NCI-H2227 (cell line): ENCODE measurements around the gene DACH1.

Source experiments
- DNase-seq: peaks from one replicate; lab custom pipeline; 2025; ENCODE audit not compliant: unreplicated experiment; lab: John Stamatoyannopoulos, UW

DACH1 gene

GRCh38 chr13:71632206-71632605 is 234.8 kb downstream of the DACH1 start:
- no peak for DNase-seq

- DNase-seq: no peak
Observed at GRCh38 chr13:71629167-71629566, 237.8 kb downstream of the DACH1 start.

- no peak for DNase-seq
Observed at GRCh38 chr13:71626421-71627117, 240.4 kb downstream of the DACH1 start.

DNA sequence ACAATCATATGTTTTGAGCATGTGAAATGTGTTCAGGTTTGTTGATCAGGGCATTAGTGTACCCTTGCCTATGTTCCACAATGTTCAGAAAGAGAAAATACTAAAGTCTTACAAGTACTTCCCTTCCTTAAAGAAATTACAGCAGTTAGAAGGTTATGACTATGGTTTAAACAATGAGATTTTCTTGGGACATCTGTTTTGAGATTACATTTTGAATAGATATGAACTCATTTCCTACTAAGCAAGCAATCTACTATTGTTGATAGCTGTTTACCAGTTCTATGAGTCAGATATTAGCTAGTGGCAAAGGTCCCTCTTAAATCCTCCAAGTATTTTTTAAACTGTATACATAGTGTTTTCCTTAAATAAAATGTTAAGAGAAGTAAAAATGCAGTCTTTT is 241.3 kb downstream of the DACH1 start:
- DNase-seq: no peak

DNA sequence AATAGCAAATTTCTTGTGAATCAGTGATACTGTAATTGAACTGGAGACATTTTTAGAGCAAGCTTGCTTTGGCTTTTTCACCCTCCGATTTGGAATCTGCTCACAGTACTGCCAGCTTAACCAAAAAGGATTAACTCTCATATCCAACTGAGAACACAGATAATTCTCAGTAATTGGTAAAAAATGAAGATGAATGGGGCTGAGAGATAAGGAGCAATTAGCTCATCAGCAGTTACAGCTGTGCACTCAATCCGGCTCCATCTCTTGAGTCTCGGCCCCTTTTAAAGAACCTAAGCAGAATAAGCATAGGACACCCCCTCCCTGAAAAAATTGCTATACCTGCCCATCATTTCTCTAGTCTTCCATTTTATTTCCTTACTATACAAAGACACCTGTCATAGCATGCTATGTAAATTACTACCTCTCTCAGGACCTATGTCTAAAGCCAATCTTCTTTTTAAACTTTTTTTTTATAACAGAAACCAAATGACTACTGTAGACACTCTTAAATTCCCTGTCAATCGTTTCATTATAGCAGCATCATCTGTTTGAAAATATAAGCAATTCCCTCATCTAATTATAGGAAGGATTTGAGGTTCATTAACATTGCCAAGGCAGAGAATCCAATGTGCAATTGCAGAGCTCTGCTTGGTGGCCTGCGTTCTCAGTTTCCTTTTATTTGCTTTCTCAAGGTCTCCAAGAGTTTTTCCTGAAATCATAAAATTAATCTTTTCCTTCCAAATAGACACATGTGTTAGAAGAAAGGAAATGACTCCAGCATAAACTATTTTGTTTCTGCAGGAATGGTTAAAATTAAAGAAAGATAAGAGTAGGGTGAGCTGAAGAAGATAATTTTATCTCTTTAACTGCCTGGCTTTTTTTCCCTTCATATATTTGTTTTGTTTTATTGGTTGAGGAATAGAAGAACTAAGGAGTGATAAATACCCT is 242.1 kb downstream of the DACH1 start:
- peak; percentile 13 for DNase-seq

DNA sequence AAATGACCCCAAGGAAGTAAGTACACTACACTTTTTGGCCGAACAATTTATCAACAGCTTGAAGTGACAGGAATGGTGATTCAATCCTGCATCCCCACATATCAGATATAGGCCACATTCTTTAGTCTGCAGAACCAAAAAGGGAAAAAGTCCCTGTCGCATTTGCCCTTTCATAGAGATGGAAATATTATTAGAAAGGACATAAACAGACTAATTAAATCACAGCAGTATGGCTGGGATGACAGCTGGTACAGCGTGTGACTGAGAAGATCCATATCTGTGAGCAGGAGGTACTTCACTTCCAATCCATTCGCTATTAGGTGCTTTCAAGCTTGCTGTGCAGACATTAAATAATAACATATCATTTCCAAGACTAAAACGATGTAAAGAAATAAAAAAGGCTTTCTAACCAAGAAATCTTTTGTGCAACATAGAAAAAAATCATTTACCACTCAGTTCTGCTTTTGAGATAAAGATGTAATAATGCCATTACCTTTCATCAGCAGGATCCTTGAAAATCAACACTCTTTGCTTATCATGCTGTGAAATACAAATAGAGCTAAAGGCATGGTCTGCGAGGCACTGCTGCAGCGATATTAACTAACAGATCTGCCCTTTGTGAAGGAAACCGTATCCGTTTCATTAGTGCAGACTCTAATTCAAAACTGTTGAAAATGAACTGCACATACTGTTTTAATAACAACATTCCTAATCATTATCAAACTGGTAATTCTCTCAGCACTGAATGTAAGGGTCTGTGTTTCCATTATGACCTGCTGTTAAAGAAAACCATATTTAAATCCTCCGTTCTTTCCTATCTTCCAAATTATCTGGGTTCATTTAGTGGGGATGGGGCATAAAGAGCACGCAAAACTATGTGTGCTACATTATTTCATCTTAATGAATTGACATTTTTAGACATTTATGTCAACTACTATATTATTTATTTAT is 245.6 kb downstream of the DACH1 start:
- DNase-seq: peak; percentile 86

DNA sequence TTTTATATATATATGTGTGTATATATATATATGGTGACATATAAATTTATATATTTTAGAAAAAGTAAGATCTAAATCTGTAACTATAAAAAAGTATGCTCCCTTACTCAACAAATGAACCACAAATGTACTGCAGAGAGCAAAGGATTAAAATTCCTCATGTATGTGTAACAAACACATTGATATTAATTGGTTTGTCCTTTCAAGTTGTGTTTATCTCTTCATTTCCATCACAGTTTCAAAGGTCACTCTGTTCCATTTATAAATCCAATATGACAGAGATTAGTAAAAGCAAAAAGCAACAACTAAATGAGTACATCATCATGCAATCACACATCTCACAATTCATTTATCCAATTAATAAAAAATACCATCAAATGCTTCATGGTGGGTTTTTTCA is 247.9 kb downstream of the DACH1 start:
- no peak for DNase-seq

GRCh38 chr13:71618159-71618558 is 248.8 kb downstream of the DACH1 start:
- no peak for DNase-seq

DNA sequence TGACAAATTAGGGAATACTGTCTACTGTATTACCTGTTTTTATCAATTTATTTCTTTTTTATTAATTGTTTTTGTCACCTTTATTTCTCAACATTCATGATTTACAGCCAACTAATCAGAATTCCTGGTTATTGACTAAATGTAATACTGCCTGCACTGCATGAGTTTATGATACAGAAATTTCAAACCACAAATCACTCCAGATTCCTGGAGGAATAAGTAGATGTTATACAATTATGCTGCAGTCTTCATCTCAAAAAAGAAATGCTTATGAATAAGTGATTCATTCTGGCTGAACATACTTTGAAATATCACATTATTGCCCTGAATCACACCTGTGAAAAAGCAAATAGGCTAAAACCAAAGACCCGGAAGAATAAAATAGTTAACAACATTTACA is 249.7 kb downstream of the DACH1 start:
- no peak for DNase-seq

GRCh38 chr13:71613066-71613745 is 253.8 kb downstream of the DACH1 start:
- DNase-seq: no peak

DNA sequence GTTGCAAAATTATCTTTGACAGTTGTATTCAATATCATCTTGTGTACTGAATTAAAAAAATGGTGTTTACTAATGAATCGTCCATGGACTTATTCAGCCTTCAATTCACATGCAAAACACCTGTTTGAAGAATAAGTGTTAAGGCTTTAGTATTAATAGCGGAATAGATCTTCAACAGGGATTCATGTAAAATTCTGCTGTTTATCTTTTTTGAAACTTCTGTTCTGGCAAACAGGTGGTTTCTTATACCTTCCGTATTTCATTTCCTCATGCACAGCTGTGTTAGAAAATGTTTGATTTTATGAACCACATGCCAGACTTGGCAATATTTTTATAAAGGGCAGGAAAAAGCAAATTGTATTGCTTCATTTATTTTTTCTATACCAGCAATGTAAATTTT is 255.7 kb downstream of the DACH1 start:
- DNase-seq: no peak

- DNase-seq: no peak
Observed at GRCh38 chr13:71610876-71611275, 256.1 kb downstream of the DACH1 start.

DNA sequence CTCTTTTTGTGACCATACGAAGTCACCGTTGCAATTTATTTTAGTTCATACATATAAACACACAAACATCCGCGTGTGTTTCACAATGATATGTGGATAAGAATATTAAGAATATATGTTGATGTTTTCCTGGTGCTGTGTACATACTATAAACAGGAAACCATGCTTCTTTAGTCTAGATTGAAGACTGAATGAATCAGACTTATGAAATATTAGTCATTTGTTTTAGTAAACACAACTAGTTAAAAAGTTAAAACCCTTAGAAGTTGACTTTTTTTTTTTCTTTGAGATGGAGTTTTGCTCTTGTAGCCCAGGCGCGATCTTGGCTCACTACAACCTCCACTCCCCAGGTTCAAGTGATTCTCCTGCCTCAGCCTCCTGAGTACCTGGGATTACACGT is 257.7 kb downstream of the DACH1 start:
- DNase-seq: no peak

DNA sequence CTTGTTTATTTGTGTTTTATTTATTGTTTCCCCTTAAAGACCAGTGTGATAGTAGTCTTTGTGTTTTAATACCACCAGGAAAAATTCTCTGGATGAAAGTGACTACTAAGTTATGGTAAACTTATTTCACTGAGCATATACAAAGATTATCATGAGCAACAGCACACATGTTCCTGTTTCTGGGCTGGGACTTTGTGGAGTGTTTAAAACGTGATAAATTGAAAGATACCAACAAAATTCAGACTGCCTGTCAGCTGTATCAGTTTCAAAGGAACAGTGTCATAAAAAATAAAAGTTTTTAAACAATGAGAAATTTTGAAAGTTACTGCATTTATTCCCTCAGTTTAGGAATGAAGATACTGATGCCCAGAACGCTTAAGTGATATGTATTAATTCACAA is 259.4 kb downstream of the DACH1 start:
- no peak for DNase-seq

- DNase-seq: no peak
Observed at GRCh38 chr13:71606818-71607217, 260.2 kb downstream of the DACH1 start.

GRCh38 chr13:71605744-71606143 is 261.3 kb downstream of the DACH1 start:
- DNase-seq: no peak

- no peak for DNase-seq
Observed at GRCh38 chr13:71603255-71603654, 263.7 kb downstream of the DACH1 start.

- peak; percentile 36 for DNase-seq
Observed at GRCh38 chr13:71602344-71602743, 264.7 kb downstream of the DACH1 start.

DNA sequence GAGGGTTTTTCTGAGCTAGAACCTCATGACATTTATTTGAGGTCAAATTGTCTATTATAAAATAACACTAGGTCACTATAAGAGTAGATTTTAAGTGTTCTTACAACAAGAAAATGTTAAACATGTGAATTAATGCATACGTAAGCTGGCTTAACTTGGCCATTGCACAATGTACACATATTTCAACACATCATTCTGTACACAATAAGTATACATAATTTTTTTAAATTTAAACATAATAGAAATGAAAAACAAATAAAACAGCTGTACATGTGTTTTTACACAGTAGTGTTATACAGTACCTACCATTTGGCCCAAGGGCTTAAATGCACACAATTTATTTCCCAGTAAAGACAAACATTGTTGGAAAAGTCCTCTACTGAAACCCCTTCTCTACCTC is 269.9 kb downstream of the DACH1 start:
- no peak for DNase-seq

GRCh38 chr13:71596116-71596515 is 270.9 kb downstream of the DACH1 start:
- no peak for DNase-seq

DNA sequence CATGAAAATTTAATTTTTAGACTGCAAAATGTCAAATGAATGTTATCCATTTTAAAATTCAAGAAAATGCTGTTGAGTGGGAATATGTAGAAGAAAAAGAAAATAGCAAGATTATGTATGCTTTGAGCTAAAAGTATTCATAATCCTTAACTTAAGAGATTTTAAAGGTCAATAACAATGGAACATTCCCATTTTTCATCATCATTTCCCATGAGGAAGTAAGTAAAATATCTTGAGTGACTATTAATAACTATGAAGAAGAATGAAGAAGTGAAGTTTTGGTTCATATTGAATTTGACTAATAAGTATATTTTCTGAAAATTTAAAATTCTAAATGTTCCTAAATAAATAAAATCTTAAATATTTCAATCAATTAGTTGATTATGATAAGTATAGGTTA is 273.4 kb downstream of the DACH1 start:
- no peak for DNase-seq
